ENCODE measurements around the gene ACADVL.
"Not testable (repeated sequence)": the region's sequence is repeated elsewhere in the genome, so short reads cannot be mapped to it uniquely, and the experiment has no call there.

Gene ACADVL

DNA sequence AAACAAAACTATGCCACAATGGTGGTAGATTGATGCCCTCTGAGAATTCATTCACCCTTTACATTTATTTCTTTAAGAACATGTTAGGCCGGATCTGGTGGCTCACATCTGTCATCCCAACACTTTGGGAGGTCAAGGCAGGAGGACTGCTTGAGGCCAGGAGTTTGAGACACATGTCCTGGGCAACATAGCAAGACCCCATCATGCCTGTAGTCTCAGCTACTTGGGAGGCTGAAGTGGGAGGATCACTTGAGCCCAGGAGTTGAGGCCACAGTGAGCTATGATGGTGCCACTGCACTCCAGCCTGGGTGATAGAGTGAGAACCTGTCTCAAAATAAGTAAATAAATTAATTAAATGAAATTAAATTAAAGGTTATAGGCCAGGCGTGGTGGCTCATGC, 37.6 kb upstream of the ACADVL start:
- not testable (repeated sequence) for H3K27me3 Mint-ChIP-seq, H3K27ac Mint-ChIP-seq, H3K36me3 Mint-ChIP-seq, H3K9me3 Mint-ChIP-seq, H3K4me3 Mint-ChIP-seq, DNase-seq
- H3K4me1 Mint-ChIP-seq = peaks cover 19% of the 10 kb centered on the region
- CTCF ChIA-PET = interaction anchor here (1.4 to 1.9 kb wide), 2 partner anchors 130 to 136 kb away, joined by 5 read pairs; no protein-coding TSS in a partner anchor

DNA sequence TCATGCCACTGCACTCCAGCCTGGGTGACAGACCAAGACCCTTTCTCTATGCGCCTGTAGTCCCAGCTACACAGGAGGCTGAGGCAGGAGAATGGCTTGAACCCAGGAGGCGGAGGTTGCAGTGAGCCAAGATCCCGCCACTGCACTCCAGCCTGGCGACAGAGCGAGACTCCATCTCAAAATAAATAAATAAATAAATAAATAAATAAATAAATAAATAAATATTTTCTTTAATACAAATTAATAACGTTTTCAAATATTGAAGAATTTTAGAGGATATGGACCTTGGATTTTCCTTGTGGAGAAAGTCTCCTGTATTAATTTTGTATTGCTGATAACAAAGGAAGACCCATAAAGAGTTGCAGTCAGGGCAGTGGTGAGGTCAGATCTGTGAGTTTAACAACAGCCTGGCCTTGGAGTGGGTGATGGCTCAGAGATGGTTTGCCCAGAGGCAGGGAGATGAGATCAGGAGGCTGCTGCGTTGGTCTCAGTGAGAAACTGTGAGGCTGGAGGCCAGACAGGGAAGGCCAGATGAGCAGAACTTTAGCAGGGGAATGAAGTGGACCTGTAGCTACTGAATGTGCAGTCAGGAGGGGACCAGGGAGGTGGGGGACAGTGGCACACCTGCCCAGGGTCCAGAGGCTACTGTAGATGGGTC, 36.2 kb upstream of the ACADVL start:
- no peaks in the 10 kb centered on the region for H3K36me3 Mint-ChIP-seq
- no peaks in the 10 kb centered on the region for H3K9me3 Mint-ChIP-seq
- H3K27me3 Mint-ChIP-seq = peaks cover 9% of the 10 kb centered on the region
- H3K27ac Mint-ChIP-seq = no peak overlapping the region
- no peak overlapping the region for H3K4me3 Mint-ChIP-seq
- CTCF ChIA-PET = interaction anchor here (1.4 to 1.9 kb wide), 2 partner anchors 132 to 340 kb away, joined by 3 to 5 read pairs; no protein-coding TSS in a partner anchor
- no peak for DNase-seq
- peaks cover 7% of the 10 kb centered on the region for H3K4me1 Mint-ChIP-seq

DNA sequence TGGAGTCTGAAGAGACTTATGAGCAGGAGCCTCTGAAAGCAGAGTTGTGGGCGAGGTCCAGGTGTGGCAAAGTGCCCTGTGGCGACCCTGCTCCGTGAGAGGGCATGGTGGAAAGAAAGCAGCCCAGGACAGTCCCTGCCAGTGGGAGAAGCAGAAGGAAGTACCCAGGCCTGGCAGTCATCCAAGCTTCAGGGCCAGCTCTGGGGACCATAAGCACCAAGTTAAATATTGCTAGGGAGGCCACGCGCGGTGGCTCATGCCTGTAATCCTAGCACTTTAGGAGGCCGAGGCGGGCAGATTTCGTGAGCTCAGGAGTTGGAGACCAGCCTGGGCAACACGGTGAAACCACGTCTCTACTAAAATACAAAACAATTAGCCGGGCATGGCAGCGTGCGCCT, 35.6 kb upstream of the ACADVL start:
- Mint-ChIP-seq H3K36me3 (no peaks in the 10 kb centered on the region), H3K4me3 (no peak overlapping the region), H3K27ac (no peak overlapping the region), H3K4me1 (peaks cover 7% of the 10 kb centered on the region), H3K27me3 (peaks cover 9% of the 10 kb centered on the region), H3K9me3 (no peaks in the 10 kb centered on the region)
- CTCF ChIA-PET = interaction anchor here (0.8 to 1.4 kb wide), 3 partner anchors 47 to 341 kb away, joined by 3 to 4 read pairs (median 3); no protein-coding TSS in a partner anchor
- DNase-seq = no peak

DNA sequence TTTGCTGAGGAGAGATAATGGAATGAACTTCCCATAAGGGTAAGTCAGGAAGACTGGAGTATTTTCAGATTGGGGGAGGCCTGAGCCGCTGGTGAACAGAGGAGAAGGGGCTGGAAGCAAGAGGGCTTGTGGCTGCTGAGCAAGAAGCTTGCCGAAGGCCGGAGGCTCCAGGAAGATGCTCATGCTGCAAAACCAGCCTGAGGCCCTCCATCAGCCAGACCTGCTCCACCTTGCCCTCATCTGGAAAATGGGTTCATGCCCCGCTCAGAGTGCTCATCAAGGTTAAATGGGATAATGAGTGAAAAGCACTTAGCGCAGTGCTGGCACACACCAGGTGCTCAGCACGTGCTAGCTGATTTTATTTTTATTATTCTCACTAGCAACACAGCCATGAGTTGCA, 35.1 kb upstream of the ACADVL start:
- H3K27ac Mint-ChIP-seq = no peak overlapping the region
- peaks cover 7% of the 10 kb centered on the region for H3K4me1 Mint-ChIP-seq
- DNase-seq = no peak
- no peak overlapping the region for H3K4me3 Mint-ChIP-seq
- H3K36me3 Mint-ChIP-seq = no peaks in the 10 kb centered on the region
- CTCF ChIA-PET = interaction anchor here (0.8 to 1.7 kb wide), 5 partner anchors 48 to 341 kb away, joined by 3 to 5 read pairs (median 3); no protein-coding TSS in a partner anchor
- peaks cover 9% of the 10 kb centered on the region for H3K27me3 Mint-ChIP-seq
- no peaks in the 10 kb centered on the region for H3K9me3 Mint-ChIP-seq

DNA sequence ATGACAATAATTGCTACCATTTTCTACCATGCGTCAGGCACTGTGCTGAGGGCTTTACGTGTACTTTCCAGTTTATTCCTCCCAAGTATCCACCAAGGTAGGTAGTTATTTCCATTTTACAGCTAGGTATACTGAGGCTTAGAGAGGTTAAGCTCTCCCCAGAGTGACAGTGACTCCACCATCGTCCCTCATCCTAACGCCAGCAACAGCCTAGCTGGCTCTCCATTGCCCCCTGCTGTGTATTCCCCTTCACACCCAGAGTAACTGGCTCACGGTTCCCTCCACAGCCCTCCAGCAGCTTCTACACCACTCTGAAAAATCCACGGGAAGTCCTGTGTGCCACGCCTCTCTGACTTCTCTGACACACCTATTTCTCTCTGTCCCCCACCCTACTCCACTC, 33.5 kb upstream of the ACADVL start:
- Mint-ChIP-seq H3K9me3 (no peaks in the 10 kb centered on the region), H3K27ac (no peak overlapping the region), H3K4me3 (no peak overlapping the region), H3K36me3 (no peaks in the 10 kb centered on the region), H3K27me3 (peaks cover 9% of the 10 kb centered on the region), H3K4me1 (peaks cover 7% of the 10 kb centered on the region)
- peak; percentile 34 for DNase-seq
- CTCF ChIA-PET = interaction anchor here (1.5 to 1.7 kb wide), 2 partner anchors 134 to 141 kb away, joined by 5 to 6 read pairs; no protein-coding TSS in a partner anchor

DNA sequence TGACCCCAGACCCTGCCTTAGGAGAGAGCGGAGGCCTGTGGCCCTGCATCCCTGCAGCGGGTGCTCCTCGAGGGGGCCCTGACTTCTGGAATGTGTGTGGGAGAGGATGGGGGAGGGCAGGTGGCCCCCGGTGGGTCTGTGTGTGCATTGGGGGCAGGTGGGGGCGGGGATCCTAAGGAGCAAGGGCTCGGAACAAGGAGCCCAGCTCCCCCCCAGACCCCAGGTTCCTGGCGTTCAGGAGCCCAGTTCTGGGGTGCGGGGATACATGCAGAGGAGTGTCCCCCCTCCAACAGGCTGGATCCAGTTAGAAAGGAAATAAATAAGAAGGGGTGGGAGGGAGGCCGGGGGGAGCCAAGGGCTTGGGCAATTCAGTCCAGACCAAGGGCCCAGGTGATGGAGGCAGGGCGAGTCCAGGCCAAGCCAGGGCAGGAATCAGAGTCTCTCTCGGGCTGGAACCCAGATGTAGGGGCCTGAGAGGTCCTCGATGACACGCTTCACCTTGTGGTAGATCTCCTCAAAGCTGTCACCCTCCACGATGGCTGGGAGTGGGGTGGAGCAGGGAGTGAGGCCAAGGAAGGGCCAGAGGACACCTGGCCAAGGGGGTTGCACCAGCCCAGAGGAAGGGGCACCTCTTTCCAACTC, 29.3 kb upstream of the ACADVL start:
- Mint-ChIP-seq H3K27ac (no peak overlapping the region), H3K9me3 (no peaks in the 10 kb centered on the region), H3K4me3 (no peak overlapping the region), H3K4me1 (peaks cover 7% of the 10 kb centered on the region), H3K36me3 (no peaks in the 10 kb centered on the region), H3K27me3 (peaks cover 3% of the 10 kb centered on the region)
- peak; percentile 19 for DNase-seq
- CTCF ChIA-PET = interaction anchor here (1.1 kb wide), 1 partner anchor 13 kb away, joined by 4 read pairs; no protein-coding TSS in a partner anchor

DNA sequence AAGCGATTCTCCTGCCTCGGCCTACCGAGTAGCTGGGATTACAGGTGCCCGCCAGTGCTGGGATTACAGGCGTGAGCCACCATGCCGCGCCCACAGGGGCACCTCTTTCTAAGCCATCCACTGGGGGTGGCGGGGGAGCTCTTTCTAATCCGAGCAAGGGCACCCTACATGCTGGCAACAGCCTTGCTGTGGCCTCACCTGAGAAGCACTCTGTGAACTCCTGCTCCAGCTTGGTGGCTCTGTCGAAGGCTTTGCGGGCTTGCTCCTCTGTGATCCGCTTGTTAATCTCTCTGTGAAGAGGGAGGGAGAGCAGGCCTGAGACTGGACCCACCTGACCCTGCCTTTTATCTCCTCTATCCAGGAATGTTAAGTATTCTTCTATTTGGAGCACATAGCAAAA, 28.7 kb upstream of the ACADVL start:
- DNase-seq = peak; percentile 13
- CTCF ChIA-PET = interaction anchor here (1.1 kb wide), 1 partner anchor 14 kb away, joined by 4 read pairs; no protein-coding TSS in a partner anchor
- peaks cover 7% of the 10 kb centered on the region for H3K4me1 Mint-ChIP-seq
- H3K4me3 Mint-ChIP-seq = no peak overlapping the region
- H3K36me3 Mint-ChIP-seq = no peaks in the 10 kb centered on the region
- H3K27me3 Mint-ChIP-seq = no peaks in the 10 kb centered on the region
- H3K27ac Mint-ChIP-seq = no peak overlapping the region
- H3K9me3 Mint-ChIP-seq = no peaks in the 10 kb centered on the region

DNA sequence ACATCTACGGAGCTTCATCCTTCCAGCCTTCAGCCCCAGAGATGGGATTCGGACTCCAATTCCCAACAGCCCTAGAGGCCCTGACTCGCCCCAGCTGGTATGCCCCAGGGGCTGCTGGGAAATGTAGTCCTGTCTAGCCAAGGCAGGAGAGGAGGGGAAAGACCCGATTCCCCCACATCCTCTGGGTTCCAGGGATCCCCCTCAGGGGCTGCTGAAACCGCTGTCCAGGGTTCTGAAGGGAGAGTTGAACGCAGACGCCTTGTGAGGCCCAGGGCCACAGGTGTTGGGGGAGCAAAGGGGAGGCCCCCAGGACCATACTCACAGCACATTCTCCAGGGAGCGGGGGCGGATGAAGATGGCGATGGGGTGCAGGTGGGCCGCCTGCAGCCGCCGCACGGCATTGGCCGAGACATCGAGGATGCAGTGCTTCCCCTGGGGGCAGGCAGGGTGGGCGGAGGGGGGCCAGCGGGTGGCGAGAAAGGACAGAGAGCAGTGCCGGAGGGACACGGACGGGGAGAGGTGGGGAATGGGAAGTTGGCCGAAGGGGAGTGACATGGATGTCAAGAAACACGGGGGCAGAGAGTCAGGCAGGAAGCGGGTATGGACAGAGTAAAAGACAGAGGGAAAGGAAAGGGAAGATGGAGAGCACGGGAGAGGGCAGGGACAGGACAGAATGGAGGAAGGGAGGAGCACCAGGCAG, 28.0 kb upstream of the ACADVL start:
- no peak overlapping the region for H3K4me3 Mint-ChIP-seq

DNA sequence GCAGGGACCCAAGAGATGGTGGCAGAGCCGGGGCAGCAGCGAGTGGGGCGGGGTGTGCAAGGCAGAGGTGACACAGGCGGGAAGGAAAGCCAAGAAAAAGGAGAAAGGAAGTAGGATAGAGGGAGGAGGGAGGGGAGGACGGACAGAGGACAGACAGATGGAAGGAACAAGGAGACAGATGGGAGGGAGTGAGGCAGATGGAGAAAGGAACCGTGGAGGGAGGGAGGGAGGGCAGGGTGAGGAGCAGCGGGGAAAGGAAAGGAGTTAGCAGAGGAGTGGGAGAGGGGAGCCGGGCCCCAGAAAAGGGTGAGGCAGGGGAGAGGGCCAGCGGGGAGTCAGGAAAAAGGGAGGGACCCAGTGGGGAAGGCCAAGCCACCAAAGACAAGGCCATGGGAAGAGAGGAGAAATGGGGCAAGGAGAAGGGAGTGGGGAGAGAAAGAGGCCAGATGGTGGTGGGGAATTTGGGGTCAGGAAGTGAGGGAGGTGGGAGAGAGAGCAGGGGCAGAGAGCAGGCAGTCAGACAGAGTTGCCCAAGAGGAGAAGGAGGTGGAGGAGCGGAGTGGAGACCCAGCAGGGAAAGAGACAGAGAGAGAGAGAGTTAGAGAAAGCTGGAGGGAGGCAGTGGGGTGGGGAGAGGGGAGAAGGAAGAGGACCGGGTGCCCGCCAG, 27.3 kb upstream of the ACADVL start:
- CTCF ChIA-PET = no interaction called here
- Mint-ChIP-seq H3K27ac (no peak overlapping the region), H3K4me1 (no peaks in the 10 kb centered on the region), H3K36me3 (no peaks in the 10 kb centered on the region), H3K27me3 (no peaks in the 10 kb centered on the region), H3K4me3 (no peak overlapping the region), H3K9me3 (no peaks in the 10 kb centered on the region)
- DNase-seq = no peak

More for the DNA sequence above, 28.0 kb upstream of the ACADVL start:
- Mint-ChIP-seq H3K9me3 (no peaks in the 10 kb centered on the region), H3K27ac (no peak overlapping the region), H3K36me3 (no peaks in the 10 kb centered on the region), H3K4me1 (peaks cover under 1% of the 10 kb centered on the region), H3K27me3 (no peaks in the 10 kb centered on the region)
- DNase-seq = peak; percentile 61
- CTCF ChIA-PET = interaction anchor here (1.1 kb wide), 1 partner anchor 14 kb away, joined by 4 read pairs; no protein-coding TSS in a partner anchor

DNA sequence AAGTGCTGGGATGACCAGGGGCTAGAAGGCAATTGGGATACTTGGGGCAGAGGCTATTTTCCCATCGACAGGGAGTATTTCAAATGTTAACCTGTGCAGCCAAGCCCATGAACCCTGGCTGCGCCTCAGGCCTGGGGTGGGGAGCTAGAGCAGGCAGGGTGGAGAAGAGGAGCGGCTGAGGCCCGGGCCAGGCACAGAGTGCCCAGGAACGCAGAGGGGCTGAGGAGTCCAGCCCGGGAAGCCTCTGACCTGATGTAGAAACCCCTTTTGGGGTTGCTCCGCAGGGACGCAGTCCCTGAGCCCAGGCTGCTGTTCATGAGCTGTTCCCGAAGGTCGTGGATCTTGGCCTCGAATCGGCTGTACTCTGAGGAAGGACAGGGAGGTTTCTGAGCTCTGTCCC, 23.8 kb upstream of the ACADVL start:
- CTCF ChIA-PET = no interaction called here

DNA sequence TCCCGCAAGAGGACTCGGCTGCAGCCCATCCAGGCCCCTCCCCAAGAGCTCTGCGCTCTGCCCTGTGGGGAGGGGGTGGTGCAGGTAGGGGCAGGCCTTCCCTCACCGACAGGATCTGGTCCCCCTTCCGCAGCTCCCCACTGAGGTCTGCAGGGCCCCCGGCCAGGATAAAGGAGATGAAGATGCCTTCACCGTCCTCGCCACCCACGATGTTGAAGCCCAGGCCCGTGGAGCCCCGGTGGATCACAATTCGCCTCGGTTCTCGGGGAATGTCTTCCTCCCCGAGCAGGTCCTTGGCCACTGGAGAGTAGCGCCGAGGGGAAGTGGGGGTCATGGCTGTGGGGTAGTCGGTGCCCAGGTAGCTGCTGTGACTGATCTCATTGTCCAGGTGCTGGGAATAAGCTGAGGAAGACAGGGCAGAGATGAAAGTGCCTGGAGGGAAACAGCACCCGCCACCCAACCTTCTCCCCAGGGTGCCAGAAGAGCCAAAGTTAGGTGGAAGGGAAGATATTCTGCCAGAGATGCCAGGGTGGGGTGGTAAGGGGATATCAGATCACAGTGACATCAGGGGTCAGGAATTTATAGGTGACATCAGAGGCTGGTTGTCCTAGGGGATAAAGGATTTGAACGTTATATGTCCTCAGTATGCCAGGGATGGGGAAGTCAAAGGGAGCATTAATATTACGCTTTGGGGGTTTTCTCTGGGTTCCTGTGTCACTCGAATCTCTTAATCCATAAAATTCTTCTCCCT, 22.9 kb upstream of the ACADVL start:
- Mint-ChIP-seq H3K27me3 (no peaks in the 10 kb centered on the region), H3K36me3 (no peaks in the 10 kb centered on the region), H3K9me3 (no peaks in the 10 kb centered on the region), H3K4me3 (no peak overlapping the region), H3K27ac (no peak overlapping the region), H3K4me1 (no peaks in the 10 kb centered on the region)
- DNase-seq = no peak
- CTCF ChIA-PET = interaction anchor here (0.6 kb wide), 1 partner anchor 18 kb away, joined by 3 read pairs; no protein-coding TSS in a partner anchor

More for the DNA sequence above, 23.8 kb upstream of the ACADVL start:
- DNase-seq = no peak
- no peaks in the 10 kb centered on the region for H3K4me1 Mint-ChIP-seq
- H3K36me3 Mint-ChIP-seq = no peaks in the 10 kb centered on the region
- H3K27ac Mint-ChIP-seq = no peak overlapping the region
- no peak overlapping the region for H3K4me3 Mint-ChIP-seq
- H3K9me3 Mint-ChIP-seq = no peaks in the 10 kb centered on the region
- H3K27me3 Mint-ChIP-seq = no peaks in the 10 kb centered on the region

DNA sequence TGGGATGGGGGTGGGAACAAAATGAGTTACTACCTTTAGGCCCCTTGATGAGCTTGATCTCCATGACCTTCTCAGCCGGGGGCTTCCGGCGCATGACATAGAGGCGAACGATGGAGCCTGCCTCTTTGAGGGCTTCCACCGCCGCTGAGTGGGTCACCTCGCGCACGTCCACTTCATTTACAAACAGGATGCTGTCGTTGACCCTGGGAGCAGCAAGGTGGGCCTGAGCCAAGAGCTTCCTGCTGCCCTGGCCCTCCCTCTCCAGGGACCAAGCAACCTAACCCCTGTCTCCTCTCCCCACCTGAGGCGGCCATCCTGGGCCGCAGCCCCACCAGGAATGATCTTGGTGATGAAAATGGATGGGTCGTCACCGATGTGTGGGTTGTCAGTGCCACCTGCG, 16.3 kb upstream of the ACADVL start:
- Mint-ChIP-seq H3K4me1 (peaks cover 35% of the 10 kb centered on the region), H3K4me3 (no peak overlapping the region)
- CTCF ChIA-PET = no interaction called here

DNA sequence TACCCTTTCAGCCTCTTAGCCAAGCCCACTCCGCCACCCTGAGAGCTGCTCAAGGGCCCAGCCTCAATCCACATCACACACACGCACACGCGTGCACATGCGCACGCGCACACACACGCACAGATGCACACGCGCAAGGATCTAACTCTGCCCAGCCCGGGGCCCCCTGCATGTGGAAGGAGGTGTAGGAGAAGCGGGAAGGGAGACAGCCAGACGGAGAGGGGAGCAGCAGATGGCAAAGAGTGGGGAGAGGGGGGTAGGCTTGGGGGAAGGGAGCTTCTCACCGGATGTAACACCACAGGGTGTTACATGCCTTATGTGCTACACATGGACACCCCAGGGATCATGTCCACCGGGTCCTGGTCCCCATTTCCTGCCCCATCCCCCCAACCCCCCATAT, 15.4 kb upstream of the ACADVL start:
- peaks cover 24% of the 10 kb centered on the region for H3K27me3 Mint-ChIP-seq
- peak overlapping the region; percentile 85 for H3K27ac Mint-ChIP-seq
- H3K9me3 Mint-ChIP-seq = no peaks in the 10 kb centered on the region
- peaks cover 1% of the 10 kb centered on the region for H3K36me3 Mint-ChIP-seq
- CTCF ChIA-PET = no interaction called here
- peak; percentile 39 for DNase-seq
- H3K4me1 Mint-ChIP-seq = peaks cover 35% of the 10 kb centered on the region
- peak overlapping the region; percentile 53 for H3K4me3 Mint-ChIP-seq

More for the DNA sequence above, 16.3 kb upstream of the ACADVL start:
- DNase-seq = no peak
- Mint-ChIP-seq H3K27ac (no peak overlapping the region), H3K27me3 (peaks cover 15% of the 10 kb centered on the region), H3K9me3 (no peaks in the 10 kb centered on the region), H3K36me3 (peaks cover 1% of the 10 kb centered on the region)

Measured in activated naive CD4-positive, alpha-beta T cell treated with anti-CD3 and anti-CD28 coated beads, Interleukin-2, amount 10 ng/mL, durations not matched to agents 7 days and 5 days (primary cell).